H9 (cell line): Measurements from ENCODE around the gene CPE. TPM values are rescaled to one million over a fixed set of nuclear protein-coding genes. Genes with fewer than 3 reads are reported as not detected.
A peak's percentile ranks its signal among the peaks of the same experiment; 100 is the strongest.

Source experiments
- DNase-seq: peaks from one replicate; pipeline ENCODE4 v3.0.0-alpha.2; 2017
- H2AFZ ChIP-seq: one replicate; pipeline ENCODE4 v1.6.1; 2013; ENCODE audit warnings: mild to moderate bottlenecking, low read length, control low read depth, moderate library complexity
- H2AK5ac ChIP-seq: 2 replicates; pipeline ENCODE4 v1.6.1; 2013; ENCODE audit warnings: low read length, control low read depth, mixed read lengths; ENCODE audit not compliant: insufficient read length
- H2BK120ac ChIP-seq: one replicate; pipeline ENCODE4 v1.6.1; 2013; ENCODE audit warnings: low read depth, mild to moderate bottlenecking, low read length, control low read depth, inconsistent platforms; ENCODE audit not compliant: poor library complexity, severe bottlenecking
- H2BK12ac ChIP-seq: 2 replicates; pipeline ENCODE4 v1.6.1; 2013; ENCODE audit warnings: low read length, control low read depth, mixed read lengths, low read depth; ENCODE audit not compliant: insufficient read length
- H2BK15ac ChIP-seq: 2 replicates; pipeline ENCODE4 v1.6.1; 2013; ENCODE audit warnings: low read depth, low read length, control low read depth
- H2BK20ac ChIP-seq: one replicate; pipeline ENCODE4 v1.6.1; 2013; ENCODE audit warnings: low read depth, mild to moderate bottlenecking, low read length, control low read depth, inconsistent platforms; ENCODE audit not compliant: poor library complexity, severe bottlenecking
- H2BK5ac ChIP-seq: 2 replicates; pipeline ENCODE4 v1.6.1; 2013; ENCODE audit warnings: low read length, control low read depth, mixed read lengths; ENCODE audit not compliant: insufficient read length
- H3K14ac ChIP-seq: 2 replicates; pipeline ENCODE4 v1.6.1; 2013; ENCODE audit warnings: low read length, control low read depth; ENCODE audit not compliant: insufficient read depth
- H3K18ac ChIP-seq: 2 replicates; pipeline ENCODE4 v1.6.1; 2013; ENCODE audit warnings: low read depth, mild to moderate bottlenecking, mixed read lengths, low read length, control low read depth; ENCODE audit not compliant: insufficient read length
- H3K23ac ChIP-seq: 2 replicates; pipeline ENCODE4 v1.6.1; 2013; ENCODE audit warnings: low read length, control low read depth, mixed read lengths, low read depth; ENCODE audit not compliant: insufficient read length
- H3K23me2 ChIP-seq: 2 replicates; pipeline ENCODE4 v1.6.1; 2013; ENCODE audit warnings: low read depth, mild to moderate bottlenecking, mixed read lengths, low read length, control low read depth; ENCODE audit not compliant: insufficient read length, poor library complexity, severe bottlenecking
- H3K27ac ChIP-seq: 2 replicates; pipeline ENCODE4 v1.5.1; 2013; ENCODE audit warnings: low read length, control low read depth, mixed read lengths, low read depth; ENCODE audit not compliant: insufficient read length
- H3K27me3 ChIP-seq: 2 replicates; pipeline ENCODE4 v1.6.1; 2013; ENCODE audit warnings: low read length, control low read depth, inconsistent platforms; ENCODE audit not compliant: insufficient read depth
- H3K4ac ChIP-seq: 2 replicates; pipeline ENCODE4 v1.6.1; 2013; ENCODE audit warnings: low read depth, mild to moderate bottlenecking, control low read depth, inconsistent platforms, low read length, moderate library complexity
- H3K4me1 ChIP-seq: 2 replicates; pipeline ENCODE4 v1.6.1; 2013; ENCODE audit warnings: low read length, control low read depth, inconsistent platforms; ENCODE audit not compliant: insufficient read depth
- H3K4me2 ChIP-seq: 2 replicates; pipeline ENCODE4 v1.6.1; 2013; ENCODE audit warnings: low read length, control low read depth, mixed read lengths; ENCODE audit not compliant: insufficient read length, insufficient read depth
- H3K56ac ChIP-seq: 2 replicates; pipeline ENCODE4 v1.6.1; 2013; ENCODE audit warnings: low read depth, mild to moderate bottlenecking, mixed read lengths, low read length, control low read depth; ENCODE audit not compliant: insufficient read length
- H3K79me1 ChIP-seq: 2 replicates; pipeline ENCODE4 v1.6.1; 2013; ENCODE audit warnings: low read depth, mild to moderate bottlenecking, moderate library complexity, low read length, control low read depth, inconsistent platforms; ENCODE audit not compliant: insufficient read depth, poor library complexity, severe bottlenecking
- H3K79me2 ChIP-seq: 2 replicates; pipeline ENCODE4 v1.6.1; 2013; ENCODE audit warnings: low read length, control low read depth, inconsistent platforms; ENCODE audit not compliant: insufficient read depth
- H3K9ac ChIP-seq: 2 replicates; pipeline ENCODE4 v1.6.1; 2013; ENCODE audit warnings: low read length, control low read depth, mixed read lengths; ENCODE audit not compliant: insufficient read length; ENCODE audit errors: extremely low read depth
- H3K9me3 ChIP-seq: one replicate; pipeline ENCODE4 v1.6.1; 2013; ENCODE audit warnings: low read depth, low read length, inconsistent platforms; ENCODE audit not compliant: control insufficient read depth
- H3T11ph ChIP-seq: one replicate; pipeline ENCODE4 v1.6.1; 2013; ENCODE audit warnings: mild to moderate bottlenecking, low read length, control low read depth, inconsistent platforms
- H4K20me1 ChIP-seq: one replicate; pipeline ENCODE4 v1.6.1; 2013; ENCODE audit not compliant: control insufficient read depth, insufficient read length, insufficient read depth
- H4K5ac ChIP-seq: 2 replicates; pipeline ENCODE4 v1.6.1; 2013; ENCODE audit warnings: low read depth, mild to moderate bottlenecking, mixed read lengths, low read length, control low read depth; ENCODE audit not compliant: insufficient read length
- H4K8ac ChIP-seq: replicated peaks from 2 replicates; pipeline ENCODE4 v1.6.1; 2013; ENCODE audit warnings: low read length, control low read depth, mixed read lengths, low read depth; ENCODE audit not compliant: insufficient read length
- H4K91ac ChIP-seq: 2 replicates; pipeline ENCODE4 v1.6.1; 2013; ENCODE audit warnings: low read depth, mild to moderate bottlenecking, moderate library complexity, mixed read lengths, low read length, control low read depth; ENCODE audit not compliant: insufficient read length
- H3K27ac Mint-ChIP-seq, 3 experiments: 2 replicates in 2 of 3; 3 replicates in 1 of 3; pipeline ENCODE4 v1.8.0; 2020 to 2021; ENCODE audit warnings: mixed read lengths in 3 of 3, mild to moderate bottlenecking in 1 of 3, moderate library complexity in 1 of 3
- H3K27me3 Mint-ChIP-seq: 2 replicates; pipeline ENCODE4 v1.8.0; 2021; ENCODE audit warnings: low read depth, mild to moderate bottlenecking, moderate library complexity, mixed read lengths
- H3K36me3 Mint-ChIP-seq, 3 experiments: 2 replicates in 2 of 3; 3 replicates in 1 of 3; pipeline ENCODE4 v1.8.0; 2020 to 2021; ENCODE audit warnings: low read depth in 3 of 3, mixed read lengths in 3 of 3; ENCODE audit not compliant: insufficient read depth in 1 of 3
- H3K4me1 Mint-ChIP-seq, 2 experiments: 2 replicates each; pipeline ENCODE4 v1.8.0; 2020; ENCODE audit warnings: mixed read lengths in 2 of 2
- H3K4me3 Mint-ChIP-seq, 2 experiments: 2 replicates in 1 of 2; 3 replicates in 1 of 2; pipeline ENCODE4 v1.8.0; 2020 to 2021; ENCODE audit warnings: mild to moderate bottlenecking in 2 of 2, mixed read lengths in 2 of 2, moderate library complexity in 1 of 2
- H3K9me3 Mint-ChIP-seq, 2 experiments: 2 replicates in 1 of 2; 3 replicates in 1 of 2; pipeline ENCODE4 v1.8.0; 2020; ENCODE audit warnings: mild to moderate bottlenecking in 2 of 2, mixed read lengths in 2 of 2, moderate library complexity in 1 of 2
- WGBS: extraction: QIAGEN DNeasy Blood & Tissue Kit; methylation state at CpG from one replicate; pipeline ENCODE4 v1.1.7; 2013; ENCODE audit warnings: missing lambda C conversion rate, low lambda C conversion rate, mixed read lengths; ENCODE audit not compliant: insufficient read length; ENCODE audit errors: extremely low coverage; 5-methylcytosine and 5-hydroxymethylcytosine counted together
- total RNA-seq: library from RNA; stranded (reverse); gene quantifications from 2 replicates; pipeline ENCODE4 v1.2.1, GENCODE V29; 2021
- TF ChIP-seq, protein P1 (sequence below): fragments of 200-600 bp; sonication (generic); conservative IDR thresholded peaks from 3 replicates; pipeline ENCODE4 v1.8.0; 2021; ENCODE audit warnings: antibody characterized with exemption, mild to moderate bottlenecking

Gene CPE
- total RNA-seq, 1 experiment from 2014 or later, result 10.0 TPM

DNA sequence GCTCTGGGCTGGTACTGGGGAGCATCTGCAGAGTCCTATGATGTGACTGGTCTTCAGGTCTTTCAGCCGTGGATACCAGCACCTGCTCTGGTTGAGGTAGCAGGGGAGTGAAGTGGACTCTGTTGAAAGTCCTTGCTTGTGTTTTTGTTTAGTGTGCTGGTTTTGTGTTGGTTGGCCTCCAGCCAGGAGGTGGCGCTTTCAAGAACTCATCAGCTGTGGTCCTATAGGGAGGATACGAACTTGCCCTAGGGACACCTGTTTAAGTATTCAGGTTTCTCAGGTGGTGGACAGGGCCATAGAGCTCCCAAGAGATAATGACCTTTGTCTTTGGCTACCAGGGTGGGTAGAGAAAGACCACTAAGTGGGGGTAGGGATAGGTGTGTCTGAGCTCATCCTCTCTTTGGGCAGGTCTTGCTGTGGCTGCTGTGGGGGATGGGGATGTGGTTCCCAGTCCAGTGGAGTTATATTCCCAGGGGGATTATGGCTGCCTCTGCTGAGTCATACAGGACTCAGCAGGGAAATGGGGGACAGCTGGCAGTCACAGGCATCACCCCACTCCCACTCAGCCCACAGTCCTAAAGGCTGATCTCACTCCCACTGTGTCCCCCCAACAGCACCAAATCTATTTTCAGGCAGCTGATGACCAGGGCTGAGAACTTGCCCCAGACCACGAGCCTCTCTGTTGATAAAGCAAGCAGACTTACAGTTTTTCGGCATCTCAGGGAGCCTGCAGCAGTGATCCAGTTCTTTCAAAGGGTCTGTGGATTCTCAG is 27.3 kb upstream of the CPE start:
- H3K23ac ChIP-seq, result no peak overlapping the region
- H2BK20ac ChIP-seq, result no peak overlapping the region
- H3K27me3 Mint-ChIP-seq, result no peaks in the 10 kb centered on the region
- H3K9ac ChIP-seq, result no peak overlapping the region
- H2BK120ac ChIP-seq, result no peak overlapping the region
- H3K27ac Mint-ChIP-seq, result peak overlapping the region in 2 of 3 experiments; percentile 79 to 92; a peak in 3 of 7 replicates
- no peaks in the 10 kb centered on the region for H3K79me1 ChIP-seq
- H3K9me3 ChIP-seq, result no peaks in the 10 kb centered on the region
- H2AFZ ChIP-seq, result no peak overlapping the region
- TF ChIP-seq, protein P1, sequence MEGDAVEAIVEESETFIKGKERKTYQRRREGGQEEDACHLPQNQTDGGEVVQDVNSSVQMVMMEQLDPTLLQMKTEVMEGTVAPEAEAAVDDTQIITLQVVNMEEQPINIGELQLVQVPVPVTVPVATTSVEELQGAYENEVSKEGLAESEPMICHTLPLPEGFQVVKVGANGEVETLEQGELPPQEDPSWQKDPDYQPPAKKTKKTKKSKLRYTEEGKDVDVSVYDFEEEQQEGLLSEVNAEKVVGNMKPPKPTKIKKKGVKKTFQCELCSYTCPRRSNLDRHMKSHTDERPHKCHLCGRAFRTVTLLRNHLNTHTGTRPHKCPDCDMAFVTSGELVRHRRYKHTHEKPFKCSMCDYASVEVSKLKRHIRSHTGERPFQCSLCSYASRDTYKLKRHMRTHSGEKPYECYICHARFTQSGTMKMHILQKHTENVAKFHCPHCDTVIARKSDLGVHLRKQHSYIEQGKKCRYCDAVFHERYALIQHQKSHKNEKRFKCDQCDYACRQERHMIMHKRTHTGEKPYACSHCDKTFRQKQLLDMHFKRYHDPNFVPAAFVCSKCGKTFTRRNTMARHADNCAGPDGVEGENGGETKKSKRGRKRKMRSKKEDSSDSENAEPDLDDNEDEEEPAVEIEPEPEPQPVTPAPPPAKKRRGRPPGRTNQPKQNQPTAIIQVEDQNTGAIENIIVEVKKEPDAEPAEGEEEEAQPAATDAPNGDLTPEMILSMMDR, result peak; percentile 55; the same call in 2 of the 3 replicates
- no CpG with 5 or more reads among the region's 5 CpGs for WGBS
- H3K9me3 Mint-ChIP-seq, result peaks cover 9 to 10% of the 10 kb centered on the region in 2 experiments; a peak in 4 of 5 replicates
- no peak overlapping the region for H3K4me3 Mint-ChIP-seq
- H2AK5ac ChIP-seq, result no peak overlapping the region
- no peak overlapping the region for H4K8ac ChIP-seq
- no peak overlapping the region for H2BK12ac ChIP-seq
- no peak overlapping the region for H4K91ac ChIP-seq
- no peaks in the 10 kb centered on the region for H3K23me2 ChIP-seq
- no peak overlapping the region for H3K4me2 ChIP-seq
- H2BK5ac ChIP-seq, result no peak overlapping the region
- H3K4ac ChIP-seq, result no peak overlapping the region
- peak; percentile 43 for DNase-seq
- peaks cover 0 to 7% (median 0%) of the 10 kb centered on the region in 3 experiments; a peak in 1 of 7 replicates for H3K36me3 Mint-ChIP-seq
- no peak overlapping the region for H3K27ac ChIP-seq
- no peak overlapping the region for H3K14ac ChIP-seq
- no peak overlapping the region for H3K18ac ChIP-seq
- H3K27me3 ChIP-seq, result no peaks in the 10 kb centered on the region
- H4K5ac ChIP-seq, result no peak overlapping the region
- H3K79me2 ChIP-seq, result no peaks in the 10 kb centered on the region
- H3T11ph ChIP-seq, result no peak overlapping the region
- no peaks in the 10 kb centered on the region for H4K20me1 ChIP-seq
- H3K4me1 Mint-ChIP-seq, result peaks cover 6 to 8% of the 10 kb centered on the region in 2 experiments; a peak in 2 of 4 replicates
- H2BK15ac ChIP-seq, result no peak overlapping the region
- H3K56ac ChIP-seq, result no peak overlapping the region
- no peaks in the 10 kb centered on the region for H3K4me1 ChIP-seq
